ENCODE data around the gene RACGAP1.

The RACGAP1 gene

DNA sequence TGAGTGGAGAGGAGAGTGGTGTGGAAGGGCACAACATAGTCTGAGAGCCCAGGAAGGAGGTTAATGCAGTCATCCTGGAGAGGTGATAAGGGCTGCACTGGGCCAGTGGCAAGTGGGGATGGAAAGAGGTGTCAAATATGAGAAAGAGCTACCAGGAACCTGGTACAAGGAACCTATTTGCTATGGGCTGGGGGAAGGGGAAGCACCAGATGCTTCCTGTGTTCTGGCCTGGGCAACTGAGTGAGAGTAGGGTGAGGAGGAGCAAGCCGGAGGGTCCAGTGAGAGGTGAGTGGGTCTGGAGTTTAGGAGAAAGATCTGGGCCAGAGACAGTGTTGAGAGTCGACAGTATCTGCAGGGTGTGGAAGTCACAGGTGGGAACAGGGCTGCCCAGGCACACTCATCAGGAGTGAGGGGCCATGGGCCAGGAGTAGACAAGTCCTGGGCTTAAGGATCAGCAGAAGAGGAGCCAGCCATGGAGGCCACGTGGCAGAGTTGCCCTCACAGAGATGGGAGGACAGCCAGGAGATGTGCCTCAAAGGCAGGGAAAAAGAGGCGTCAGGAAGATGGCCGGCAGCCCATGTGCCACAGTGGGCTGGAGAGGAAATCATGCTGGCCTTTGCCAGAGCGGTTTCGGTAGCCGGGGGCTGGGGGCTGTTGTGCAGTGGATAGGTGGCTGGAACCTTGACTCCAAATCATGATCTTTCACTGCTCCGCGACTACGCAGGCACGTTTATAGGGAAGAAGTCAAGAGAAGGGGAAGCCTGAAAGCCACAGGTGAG, 55.5 kb downstream of the RACGAP1 start:
- no peak for DNase-seq (ENCODE audit: low read depth in 1 of 2, low spot score in 1 of 2)

DNA sequence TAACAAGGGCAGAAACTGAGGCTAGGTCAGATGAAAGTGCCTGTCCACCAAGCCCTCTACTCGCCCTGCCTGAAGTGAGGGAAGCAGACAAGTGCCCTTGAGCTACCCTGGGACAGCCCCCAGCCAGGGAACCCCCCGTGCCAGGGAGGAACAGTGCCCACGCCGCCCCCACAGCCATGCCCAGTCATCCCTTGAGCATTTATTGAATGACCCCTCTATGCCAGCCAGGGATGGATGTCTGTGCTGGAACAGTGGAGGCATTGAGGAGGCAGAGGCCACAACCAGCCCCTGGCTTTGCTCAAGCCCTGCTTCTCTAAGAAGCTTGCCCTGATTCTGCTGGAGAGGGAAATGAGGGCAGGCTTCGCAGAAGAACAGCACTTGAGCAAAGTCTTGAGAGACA, 56.3 kb downstream of the RACGAP1 start:
- DNase-seq (ENCODE audit: low read depth in 1 of 2, low spot score in 1 of 2), result no peak

DNA sequence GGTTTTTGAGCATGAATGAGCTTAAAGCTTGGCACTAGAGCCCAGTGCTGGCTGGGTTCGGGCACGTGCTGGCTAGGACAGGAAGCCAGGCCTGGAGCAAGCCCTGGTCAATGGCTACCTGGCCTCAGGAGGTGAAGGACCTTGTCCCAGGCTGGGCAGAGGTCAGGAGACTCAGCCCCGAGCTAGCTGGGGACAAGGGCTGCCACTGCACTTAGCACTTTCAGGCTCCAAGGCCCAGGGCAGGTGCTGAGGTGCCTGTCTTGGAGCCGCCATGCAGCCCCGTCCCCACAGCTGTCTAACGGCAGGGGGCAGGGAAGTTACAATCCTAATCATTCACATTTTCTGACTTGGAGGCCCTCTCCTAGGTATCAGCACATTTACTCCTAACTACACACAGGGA, 56.8 kb downstream of the RACGAP1 start:
- DNase-seq (ENCODE audit: low read depth in 1 of 2, low spot score in 1 of 2), result no peak

GRCh38 chr12:49967777-49968250, 57.5 kb downstream of the RACGAP1 start:
- DNase-seq (ENCODE audit: low read depth in 1 of 2, low spot score in 1 of 2), result no peak

DNA sequence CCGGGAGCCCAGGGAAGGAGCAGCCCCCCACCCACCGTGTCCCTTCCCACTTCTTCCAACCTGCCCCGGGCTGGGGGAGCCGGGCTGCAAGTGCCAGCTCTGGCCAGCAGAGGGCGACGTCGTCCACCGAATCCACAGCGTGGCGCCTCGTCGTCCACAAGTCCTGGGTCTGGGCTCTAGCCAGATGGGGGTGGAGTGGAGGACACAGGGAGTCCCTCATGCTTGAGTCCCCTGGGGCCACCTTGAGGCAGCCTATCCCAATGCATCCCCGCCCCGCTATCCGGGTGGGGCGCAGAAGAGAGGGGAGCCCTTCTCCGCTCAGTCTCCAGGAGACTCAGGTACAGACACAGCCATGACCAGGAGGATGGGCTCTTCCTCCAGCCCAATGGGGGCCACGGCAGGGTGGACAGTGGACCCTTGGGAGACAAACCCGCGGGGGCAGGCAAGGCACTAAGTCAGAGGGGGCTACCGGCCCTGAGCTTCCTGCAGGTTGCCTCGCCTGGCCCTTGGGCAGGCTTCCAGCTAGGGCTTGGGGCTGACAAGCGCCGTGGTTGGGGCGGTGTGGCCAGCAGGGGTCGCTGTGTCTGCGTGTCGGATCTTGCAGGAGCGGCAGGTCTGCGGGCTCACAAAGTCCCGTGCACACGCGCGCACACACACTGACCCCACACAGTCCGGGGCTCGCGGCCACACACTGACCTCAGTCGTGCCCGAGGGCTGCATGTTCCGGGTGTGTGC, 58.1 kb downstream of the RACGAP1 start:
- DNase-seq (ENCODE audit: low read depth in 1 of 2, low spot score in 1 of 2), result peak; percentile 85 to 94

GRCh38 chr12:49966511-49967041, 58.7 kb downstream of the RACGAP1 start:
- DNase-seq (ENCODE audit: low read depth in 1 of 2, low spot score in 1 of 2), result no peak

- DNase-seq (ENCODE audit: low read depth in 1 of 2, low spot score in 1 of 2), result no peak
Measured at GRCh38 chr12:49965836-49966235, 59.5 kb downstream of the RACGAP1 start.

GRCh38 chr12:49964849-49965624, 60.3 kb downstream of the RACGAP1 start:
- DNase-seq (ENCODE audit: low read depth in 1 of 2, low spot score in 1 of 2), result no peak

GRCh38 chr12:49963976-49964815, 61.1 kb downstream of the RACGAP1 start:
- no peak for DNase-seq (ENCODE audit: low read depth in 1 of 2, low spot score in 1 of 2)

DNA sequence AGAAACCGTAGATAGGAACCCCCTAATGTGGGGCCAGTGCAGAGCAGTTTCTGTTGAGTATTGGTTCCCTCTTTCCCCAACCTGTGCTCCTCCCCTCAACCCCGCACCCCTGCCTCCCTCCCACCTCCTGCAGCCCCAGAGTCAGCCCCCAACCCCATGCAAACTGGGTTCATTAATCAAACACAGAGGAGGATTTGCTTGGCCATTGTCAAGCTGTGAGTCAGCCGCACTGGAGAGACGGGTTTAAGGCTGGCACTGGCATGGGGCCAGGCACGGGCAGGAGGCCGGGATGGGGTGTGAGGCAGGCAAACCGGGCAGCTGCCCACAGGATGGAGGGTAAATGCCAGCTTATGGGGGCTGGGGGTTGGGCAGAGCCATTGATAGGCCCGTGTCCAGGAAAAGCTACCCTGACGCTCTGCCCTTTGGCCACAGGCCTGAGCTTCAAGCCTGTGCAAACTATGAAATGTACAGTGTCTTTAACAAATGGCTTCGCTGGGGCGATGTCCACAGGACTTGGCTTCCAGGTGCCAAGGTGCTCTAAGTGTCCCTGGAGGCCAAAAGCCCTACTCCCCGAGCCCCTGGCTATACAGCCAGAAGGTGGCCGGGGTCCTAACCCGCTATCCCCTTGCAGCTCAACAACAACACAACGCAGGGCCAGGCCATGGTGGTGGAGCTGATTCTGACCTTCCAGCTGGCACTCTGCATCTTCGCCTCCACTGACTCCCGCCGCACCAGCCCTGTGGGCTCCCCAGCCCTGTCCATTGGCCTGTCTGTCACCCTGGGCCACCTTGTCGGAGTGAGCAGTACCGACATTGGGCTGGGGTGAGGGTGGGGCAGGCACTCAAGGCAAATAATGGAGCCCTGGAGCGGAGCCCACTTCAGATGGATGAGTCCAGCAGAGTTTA, 62.2 kb downstream of the RACGAP1 start:
- no peak for DNase-seq (ENCODE audit: low read depth in 1 of 2, low spot score in 1 of 2)

GRCh38 chr12:49961993-49962764, 63.1 kb downstream of the RACGAP1 start:
- no peak for DNase-seq (ENCODE audit: low read depth in 1 of 2, low spot score in 1 of 2)

GRCh38 chr12:49961111-49961922, 64.0 kb downstream of the RACGAP1 start, which contains the start of gene AQP5:
Gene AQP5 (plus strand): TSS chr12:49961872. CDS start chr12:49962018, 146 bp downstream.
- no peak for DNase-seq (ENCODE audit: low read depth in 1 of 2, low spot score in 1 of 2)

DNA sequence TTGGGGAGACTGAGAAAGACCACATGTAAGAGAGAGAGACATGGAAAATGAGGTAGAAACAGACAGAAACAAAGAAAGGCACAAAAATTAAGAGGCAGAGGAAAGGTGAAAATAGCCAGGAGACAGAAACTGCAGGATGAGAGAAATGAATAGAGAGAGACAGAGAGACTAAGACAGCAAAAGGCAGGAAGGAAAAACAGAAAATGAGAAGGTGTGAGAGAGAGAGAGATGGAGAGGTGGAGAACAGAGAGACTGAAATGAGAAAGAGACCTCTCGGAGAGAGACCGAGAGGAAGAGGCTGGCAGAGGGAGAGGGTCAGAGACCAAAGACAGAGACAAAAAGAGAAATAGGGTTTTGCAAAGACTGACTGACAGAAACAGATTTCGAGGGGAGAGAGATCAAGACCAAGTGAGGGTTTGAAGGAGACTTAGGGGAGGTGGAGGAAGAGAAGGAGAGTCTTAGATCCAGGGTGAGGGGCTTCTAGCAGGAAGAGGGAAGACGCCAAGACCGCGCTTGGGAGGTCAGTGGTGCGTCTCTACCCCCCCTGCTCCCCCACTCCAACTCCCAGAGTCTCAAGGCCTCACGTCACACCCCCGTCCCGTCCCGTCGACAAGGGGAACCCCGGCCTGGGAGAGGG, 64.7 kb downstream of the RACGAP1 start:
- DNase-seq (ENCODE audit: low read depth in 1 of 2, low spot score in 1 of 2), result no peak

GRCh38 chr12:49959685-49960473, 65.4 kb downstream of the RACGAP1 start:
- no peak for DNase-seq (ENCODE audit: low read depth in 1 of 2, low spot score in 1 of 2)

DNA sequence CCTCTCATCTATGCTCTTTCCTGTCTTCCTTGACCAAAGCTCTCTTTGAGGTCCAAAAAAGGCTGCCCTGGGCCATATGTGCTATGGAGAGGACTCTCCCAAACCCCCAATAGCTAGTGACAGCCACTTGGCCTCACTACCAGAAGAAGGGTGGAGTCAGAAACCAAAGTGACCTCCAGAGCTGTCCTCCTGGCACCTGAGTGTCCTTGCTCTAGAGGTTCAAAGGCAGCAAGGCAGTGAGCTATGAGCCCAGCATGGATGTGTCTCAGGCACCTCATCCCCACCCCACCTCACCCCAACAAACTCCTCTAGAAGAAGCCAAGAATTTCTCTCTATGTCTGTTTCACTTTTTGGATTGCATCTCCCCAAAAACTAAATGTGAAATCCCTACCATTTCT, 67.7 kb downstream of the RACGAP1 start:
- no peak for DNase-seq (ENCODE audit: low read depth in 1 of 2, low spot score in 1 of 2)

Measured in stimulated activated CD4-positive, alpha-beta T cell treated with anti-CD3 and anti-CD28 coated beads, Interleukin-15, amount 100 ng/mL, for 1 hour (primary cell).